GM12878 (cell line): ENCODE measurements around the gene IRAK2. TPM values are rescaled to one million over a fixed set of nuclear protein-coding genes. Genes with fewer than 3 reads are reported as not detected.

Experiments
- ATAC-seq: fragments of 200-7000 bp; cut with Tn5 transposase; 3 replicates; pipeline ENCODE4 v1.9.1; 2020; ENCODE audit warnings: mild to moderate bottlenecking, moderate library complexity
- BruUV-seq: library from RNA; stranded (reverse); fragments of 400-500 nt; replicated peaks from 2 replicates; lab custom pipeline; 2021; lab: Mats Ljungman, UMichigan
- CTCF ChIA-PET: fragments of 300-600 bp; sonication (Branson Sonifier 250); formaldehyde crosslinking; extraction: SDS; loops from one replicate; lab custom pipeline; 2021; ENCODE audit warnings: inconsistent platforms; lab: Yijun Ruan, JAX
- POLR2A ChIA-PET: fragments of 350-600 bp; formaldehyde crosslinking; extraction: SDS; loops from one replicate; lab custom pipeline; 2021; ENCODE audit warnings: inconsistent platforms; lab: Charles Lee
- RAD21 ChIA-PET: fragments of 300-600 bp; sonication (Branson Sonifier 250); formaldehyde crosslinking; loops from one replicate; lab custom pipeline; 2023; ENCODE audit warnings: antibody characterized with exemption; ENCODE audit not compliant: unreplicated experiment; lab: Charles Lee
- SMC1A ChIA-PET: fragments of 300-600 bp; sonication (Branson Sonifier 250); formaldehyde crosslinking; loops from one replicate; lab custom pipeline; 2023; ENCODE audit not compliant: unreplicated experiment, uncharacterized antibody; lab: Charles Lee
- DNase-seq: peaks from one replicate; pipeline ENCODE4 v3.0.0-alpha.2; 2011; ENCODE audit warnings: low read depth, low spot score
- FAIRE-seq: peaks from 3 replicates; lab custom pipeline; 2011; peaks lifted over from hg19 to GRCh38; lab: Jason Lieb, UNC
- H2AFZ ChIP-seq: 2 replicates; pipeline ENCODE4 v1.6.0; 2011; ENCODE audit warnings: low read depth, low read length, control low read depth; ENCODE audit not compliant: control insufficient read depth
- H3K27ac ChIP-seq: 2 replicates; pipeline ENCODE4 v1.5.1; 2011; ENCODE audit warnings: control low read depth; ENCODE audit not compliant: control insufficient read depth, insufficient read depth
- H3K27me3 ChIP-seq, 2 experiments: replicated peaks in 1 of 2; 2 replicates each; pipeline versions ENCODE4 v1.6.0 to v1.6.1; 2011; ENCODE audit warnings: low read length in 1 of 2; ENCODE audit not compliant: control insufficient read depth in 2 of 2, insufficient read depth in 2 of 2
- H3K36me3 ChIP-seq, 2 experiments: 2 replicates each; pipeline ENCODE4 v1.5.1; 2011; ENCODE audit warnings: low read length in 1 of 2; ENCODE audit not compliant: control insufficient read depth in 2 of 2, insufficient read depth in 2 of 2
- H3K4me1 ChIP-seq: 2 replicates; pipeline ENCODE4 v1.6.1; 2011; ENCODE audit warnings: mild to moderate bottlenecking, low read length, moderate library complexity, mixed read lengths; ENCODE audit not compliant: control insufficient read depth, insufficient read depth
- H3K4me2 ChIP-seq: 2 replicates; pipeline ENCODE4 v1.6.0; 2011; ENCODE audit warnings: control low read depth; ENCODE audit not compliant: control insufficient read depth, insufficient read depth
- H3K4me3 ChIP-seq: fragments of 200-600 bp; sonication (generic); 2 replicates; pipeline ENCODE4 v1.5.1; 2016
- H3K79me2 ChIP-seq: 2 replicates; pipeline ENCODE4 v1.6.0; 2011; ENCODE audit warnings: low read length; ENCODE audit not compliant: control insufficient read depth, insufficient read depth
- H3K9ac ChIP-seq: 2 replicates; pipeline ENCODE4 v1.8.0; 2011; ENCODE audit warnings: low read length, control low read depth, mixed read lengths; ENCODE audit not compliant: control insufficient read depth, insufficient read depth
- H3K9me3 ChIP-seq: replicated peaks from 3 replicates; pipeline ENCODE4 v1.5.1; 2011; ENCODE audit warnings: mild to moderate bottlenecking, low read length; ENCODE audit not compliant: control insufficient read depth, insufficient read depth
- H4K20me1 ChIP-seq: 2 replicates; pipeline ENCODE4 v1.6.0; 2011; ENCODE audit not compliant: control insufficient read depth, insufficient read depth
- BMI1 ChIP-seq: fragments of 450-650 bp; IDR thresholded peaks from 2 replicates; pipeline ENCODE4 v1.6.1; 2016; ENCODE audit warnings: mild to moderate bottlenecking, moderate library complexity, borderline replicate concordance
- CEBPB ChIP-seq, 2 experiments: fragments of 150-350 bp in 1 of 2; IDR thresholded peaks; 2 replicates each; pipeline ENCODE4 v1.6.1; 2012 to 2014; ENCODE audit warnings: low read depth in 2 of 2, low read length in 2 of 2, borderline replicate concordance in 1 of 2, inconsistent platforms in 1 of 2
- GATAD2B ChIP-seq: fragments of 450-650 bp; conservative IDR thresholded peaks from 2 replicates; pipeline ENCODE4 v1.6.1; 2017; ENCODE audit warnings: low read depth, mild to moderate bottlenecking, moderate library complexity
- KDM1A ChIP-seq: fragments of 200-600 bp; sonication (generic); IDR thresholded peaks from 2 replicates; pipeline ENCODE4 v1.6.1; 2016; ENCODE audit warnings: borderline replicate concordance
- MYC ChIP-seq: IDR thresholded peaks from 2 replicates; pipeline ENCODE4 v1.6.1; 2011; ENCODE audit warnings: mild to moderate bottlenecking, low read length, moderate library complexity, inconsistent platforms; ENCODE audit not compliant: insufficient read depth, insufficient replicate concordance, insufficient read length, severe bottlenecking
- POLR2A ChIP-seq: IDR thresholded peaks from 2 replicates; pipeline ENCODE4 v1.6.1; 2011; ENCODE audit warnings: low read depth, mild to moderate bottlenecking, low read length
- POLR2AphosphoS2 ChIP-seq: IDR thresholded peaks from 2 replicates; pipeline ENCODE4 v1.6.1; 2011; ENCODE audit warnings: low read depth, mild to moderate bottlenecking, low read length, improper control_type of control experiment, moderate library complexity
- POU2F2 ChIP-seq: IDR thresholded peaks from 3 replicates; pipeline ENCODE4 v1.6.1; 2011; ENCODE audit warnings: low read depth, mild to moderate bottlenecking, low read length, borderline replicate concordance
- ZNF207 ChIP-seq: fragments of 450-650 bp; IDR thresholded peaks from 2 replicates; pipeline ENCODE4 v1.6.1; 2014; ENCODE audit warnings: antibody characterized with exemption, mild to moderate bottlenecking, borderline replicate concordance
- WGBS: methylation state at CpG from one replicate; pipeline ENCODE4 v1.1.6; 2016; ENCODE audit warnings: low lambda C conversion rate; ENCODE audit not compliant: insufficient replicate concordance, insufficient coverage; ENCODE audit errors: missing lambda C conversion rate; 5-methylcytosine and 5-hydroxymethylcytosine counted together
- in situ Hi-C: fragments of 300-500 bp; cut with MboI; formaldehyde crosslinking; loops from 9 replicates; pipeline ENCODE4 v1.14.3; 2018; ENCODE audit warnings: mixed read lengths
- intact Hi-C: fragments of 100-400 bp; cut with micrococcal nuclease; formaldehyde crosslinking; loops from one replicate; pipeline ENCODE4 v1.14.2; 2022; ENCODE audit not compliant: unreplicated experiment
- polyA plus RNA-seq, 11 experiments: library from polyadenylated mRNA; depleted of rRNA in 4 of 11; unstranded in 6 of 11; stranded (reverse) in 5 of 11; fragments of >200 nt; fragmentation: Nextera tagmentation in 4 of 11; fragmentation: Illumina TruSeq in 1 of 11; extraction: Ambion mirVana in 4 of 11; extraction: Trizol in 1 of 11; gene quantifications; 1 replicate in 1 of 11; 2 replicates in 10 of 11; pipeline versions ENCODE4 v1.2.1 to v1.2.3, GENCODE V29; 2011 to 2016; ENCODE audit warnings: inconsistent platforms in 2 of 11, missing spikeins in 2 of 11, low read depth in 1 of 11
- total RNA-seq, 4 experiments: library from RNA; depleted of rRNA in 3 of 4; stranded (reverse); fragments of >200 nt in 3 of 4; fragmentation: Illumina TruSeq in 1 of 4; extraction: Trizol in 1 of 4; gene quantifications; 2 replicates each; pipeline versions ENCODE4 v1.2.1 to v1.2.3, GENCODE V29; 2013 to 2021
- TF ChIP-seq, protein P1 (sequence below): fragments of 150-350 bp; IDR thresholded peaks from 2 replicates; pipeline ENCODE4 v1.6.1; 2016; ENCODE audit warnings: low read depth, low read length
- TF ChIP-seq, protein P2 (sequence below): fragments of 450-650 bp; IDR thresholded peaks from 2 replicates; pipeline ENCODE4 v1.6.1; 2017; ENCODE audit warnings: mild to moderate bottlenecking, low read depth, inconsistent platforms; ENCODE audit not compliant: poor library complexity, severe bottlenecking
- TF ChIP-seq, protein P3 (sequence below): fragments of 450-650 bp; IDR thresholded peaks from 2 replicates; pipeline ENCODE4 v1.6.1; 2016; ENCODE audit warnings: mild to moderate bottlenecking
- TF ChIP-seq, protein P4 (sequence below): IDR thresholded peaks from 2 replicates; pipeline ENCODE4 v1.6.1; 2011; ENCODE audit warnings: borderline replicate concordance, low read depth, mild to moderate bottlenecking, moderate library complexity, low read length; ENCODE audit not compliant: insufficient read depth, poor library complexity, severe bottlenecking

The IRAK2 gene
- total and polyA plus RNA-seq, 10 of the 15 experiments (the other 5 are each of a cell fraction or from before 2014, with no cell fraction given): 0.48 to 5.7 (median 4.5) TPM

DNA sequence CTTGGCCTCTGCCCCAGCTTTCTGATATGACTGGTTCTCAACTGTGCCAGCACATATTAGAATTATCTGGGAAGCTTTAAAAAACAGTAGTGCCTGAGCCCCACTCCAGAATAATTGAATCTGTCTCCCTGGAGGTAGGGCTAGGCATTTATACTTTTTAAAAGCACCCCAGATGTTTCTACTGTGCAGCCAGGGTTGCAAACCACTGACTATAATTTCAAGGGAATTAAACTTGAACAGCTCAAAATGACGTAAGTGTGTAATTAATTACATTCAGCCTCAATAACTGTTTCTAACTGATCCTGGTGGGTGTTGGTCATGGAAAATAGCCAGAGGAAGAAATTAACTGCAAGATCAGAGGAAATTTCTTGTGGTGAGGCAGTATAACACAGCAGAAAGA is 4.4 kb upstream of the IRAK2 start:
- H3K27ac ChIP-seq: no peak overlapping the region
- no peaks in the 10 kb centered on the region for H3K36me3 ChIP-seq
- intact Hi-C loops: no loop called here
- no peak overlapping the region for H3K9ac ChIP-seq
- no TSS peak for BruUV-seq
- FAIRE-seq (no peak), ATAC-seq (no peak), DNase-seq (no peak)
- no peak overlapping the region for H3K4me2 ChIP-seq
- no peaks in the 10 kb centered on the region; the same call in 2 of the 3 replicates for H3K9me3 ChIP-seq
- no peaks in the 10 kb centered on the region for H4K20me1 ChIP-seq
- ChIA-PET POLR2A (interaction anchor here (0.9 kb wide), 1 partner anchor 70 kb away, joined by 3 read pairs; no protein-coding TSS in a partner anchor), SMC1A (interaction anchor here (1.1 kb wide), 1 partner anchor 9 kb away, joined by 4 read pairs; no protein-coding TSS in a partner anchor), RAD21 (no interaction called here), CTCF (interaction anchor here (0.6 to 1.4 kb wide), 3 partner anchors 31 to 63 kb away, joined by 3 read pairs; no protein-coding TSS in a partner anchor)
- in situ Hi-C loops: no loop called here
- H3K4me1 ChIP-seq: peaks cover 7% of the 10 kb centered on the region; the same call in 1 of the 2 replicates
- H2AFZ ChIP-seq: no peak overlapping the region
- 89% methylated on average over 1 of the region's 1 CpG for WGBS
- no peaks in the 10 kb centered on the region for H3K27me3 ChIP-seq
- H3K4me3 ChIP-seq: no peak overlapping the region
- H3K79me2 ChIP-seq: no peaks in the 10 kb centered on the region; the same call in none of the 2 replicates
- TF ChIP-seq, protein P1, sequence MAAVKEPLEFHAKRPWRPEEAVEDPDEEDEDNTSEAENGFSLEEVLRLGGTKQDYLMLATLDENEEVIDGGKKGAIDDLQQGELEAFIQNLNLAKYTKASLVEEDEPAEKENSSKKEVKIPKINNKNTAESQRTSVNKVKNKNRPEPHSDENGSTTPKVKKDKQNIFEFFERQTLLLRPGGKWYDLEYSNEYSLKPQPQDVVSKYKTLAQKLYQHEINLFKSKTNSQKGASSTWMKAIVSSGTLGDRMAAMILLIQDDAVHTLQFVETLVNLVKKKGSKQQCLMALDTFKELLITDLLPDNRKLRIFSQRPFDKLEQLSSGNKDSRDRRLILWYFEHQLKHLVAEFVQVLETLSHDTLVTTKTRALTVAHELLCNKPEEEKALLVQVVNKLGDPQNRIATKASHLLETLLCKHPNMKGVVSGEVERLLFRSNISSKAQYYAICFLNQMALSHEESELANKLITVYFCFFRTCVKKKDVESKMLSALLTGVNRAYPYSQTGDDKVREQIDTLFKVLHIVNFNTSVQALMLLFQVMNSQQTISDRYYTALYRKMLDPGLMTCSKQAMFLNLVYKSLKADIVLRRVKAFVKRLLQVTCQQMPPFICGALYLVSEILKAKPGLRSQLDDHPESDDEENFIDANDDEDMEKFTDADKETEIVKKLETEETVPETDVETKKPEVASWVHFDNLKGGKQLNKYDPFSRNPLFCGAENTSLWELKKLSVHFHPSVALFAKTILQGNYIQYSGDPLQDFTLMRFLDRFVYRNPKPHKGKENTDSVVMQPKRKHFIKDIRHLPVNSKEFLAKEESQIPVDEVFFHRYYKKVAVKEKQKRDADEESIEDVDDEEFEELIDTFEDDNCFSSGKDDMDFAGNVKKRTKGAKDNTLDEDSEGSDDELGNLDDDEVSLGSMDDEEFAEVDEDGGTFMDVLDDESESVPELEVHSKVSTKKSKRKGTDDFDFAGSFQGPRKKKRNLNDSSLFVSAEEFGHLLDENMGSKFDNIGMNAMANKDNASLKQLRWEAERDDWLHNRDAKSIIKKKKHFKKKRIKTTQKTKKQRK: no peak
- TF ChIP-seq POU2F2: no peak
- TF ChIP-seq KDM1A: no peak
- TF ChIP-seq, protein P2, sequence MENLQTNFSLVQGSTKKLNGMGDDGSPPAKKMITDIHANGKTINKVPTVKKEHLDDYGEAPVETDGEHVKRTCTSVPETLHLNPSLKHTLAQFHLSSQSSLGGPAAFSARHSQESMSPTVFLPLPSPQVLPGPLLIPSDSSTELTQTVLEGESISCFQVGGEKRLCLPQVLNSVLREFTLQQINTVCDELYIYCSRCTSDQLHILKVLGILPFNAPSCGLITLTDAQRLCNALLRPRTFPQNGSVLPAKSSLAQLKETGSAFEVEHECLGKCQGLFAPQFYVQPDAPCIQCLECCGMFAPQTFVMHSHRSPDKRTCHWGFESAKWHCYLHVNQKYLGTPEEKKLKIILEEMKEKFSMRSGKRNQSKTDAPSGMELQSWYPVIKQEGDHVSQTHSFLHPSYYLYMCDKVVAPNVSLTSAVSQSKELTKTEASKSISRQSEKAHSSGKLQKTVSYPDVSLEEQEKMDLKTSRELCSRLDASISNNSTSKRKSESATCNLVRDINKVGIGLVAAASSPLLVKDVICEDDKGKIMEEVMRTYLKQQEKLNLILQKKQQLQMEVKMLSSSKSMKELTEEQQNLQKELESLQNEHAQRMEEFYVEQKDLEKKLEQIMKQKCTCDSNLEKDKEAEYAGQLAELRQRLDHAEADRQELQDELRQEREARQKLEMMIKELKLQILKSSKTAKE: no peak
- no peak for TF ChIP-seq MYC
- no peak for TF ChIP-seq CEBPB (IDR thresholded peaks at IDR 0.05; ENCODE audit: borderline replicate concordance in 1 of 2, low read depth in 2 of 2, low read length in 2 of 2)
- TF ChIP-seq POLR2AphosphoS2: no peak
- TF ChIP-seq POLR2A: no peak
- TF ChIP-seq, protein P3, sequence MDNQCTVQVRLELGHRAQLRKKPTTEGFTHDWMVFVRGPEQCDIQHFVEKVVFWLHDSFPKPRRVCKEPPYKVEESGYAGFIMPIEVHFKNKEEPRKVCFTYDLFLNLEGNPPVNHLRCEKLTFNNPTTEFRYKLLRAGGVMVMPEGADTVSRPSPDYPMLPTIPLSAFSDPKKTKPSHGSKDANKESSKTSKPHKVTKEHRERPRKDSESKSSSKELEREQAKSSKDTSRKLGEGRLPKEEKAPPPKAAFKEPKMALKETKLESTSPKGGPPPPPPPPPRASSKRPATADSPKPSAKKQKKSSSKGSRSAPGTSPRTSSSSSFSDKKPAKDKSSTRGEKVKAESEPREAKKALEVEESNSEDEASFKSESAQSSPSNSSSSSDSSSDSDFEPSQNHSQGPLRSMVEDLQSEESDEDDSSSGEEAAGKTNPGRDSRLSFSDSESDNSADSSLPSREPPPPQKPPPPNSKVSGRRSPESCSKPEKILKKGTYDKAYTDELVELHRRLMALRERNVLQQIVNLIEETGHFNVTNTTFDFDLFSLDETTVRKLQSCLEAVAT: no peak
- TF ChIP-seq GATAD2B: no peak
- TF ChIP-seq BMI1: no peak
- TF ChIP-seq, protein P4, sequence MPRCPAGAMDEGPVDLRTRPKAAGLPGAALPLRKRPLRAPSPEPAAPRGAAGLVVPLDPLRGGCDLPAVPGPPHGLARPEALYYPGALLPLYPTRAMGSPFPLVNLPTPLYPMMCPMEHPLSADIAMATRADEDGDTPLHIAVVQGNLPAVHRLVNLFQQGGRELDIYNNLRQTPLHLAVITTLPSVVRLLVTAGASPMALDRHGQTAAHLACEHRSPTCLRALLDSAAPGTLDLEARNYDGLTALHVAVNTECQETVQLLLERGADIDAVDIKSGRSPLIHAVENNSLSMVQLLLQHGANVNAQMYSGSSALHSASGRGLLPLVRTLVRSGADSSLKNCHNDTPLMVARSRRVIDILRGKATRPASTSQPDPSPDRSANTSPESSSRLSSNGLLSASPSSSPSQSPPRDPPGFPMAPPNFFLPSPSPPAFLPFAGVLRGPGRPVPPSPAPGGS: no peak
- no peak for TF ChIP-seq ZNF207
